Endothelial cell of umbilical vein (primary cell): ENCODE measurements around the gene C17orf75. TPM values are rescaled to one million over a fixed set of nuclear protein-coding genes. Genes with fewer than 3 reads are reported as not detected.
"Not testable (repeated sequence)": the region's sequence is repeated elsewhere in the genome, so short reads cannot be mapped to it uniquely, and the experiment has no call there.

Experiments used
- BruUV-seq: library from RNA; stranded (reverse); fragments of 400-500 nt; replicated peaks from 2 replicates; lab custom pipeline; 2021; lab: Mats Ljungman, UMichigan
- CTCF ChIA-PET: fragments of 300-600, 350-600 bp; sonication (Branson Sonifier 250); formaldehyde crosslinking; loops from one replicate; lab custom pipeline; 2021; ENCODE audit warnings: antibody characterized with exemption, inconsistent platforms; lab: Charles Lee
- POLR2A ChIA-PET: fragments of 300-600, 350-600 bp; sonication (Branson Sonifier 250); formaldehyde crosslinking; loops from one replicate; lab custom pipeline; 2021; ENCODE audit warnings: antibody characterized with exemption, inconsistent platforms; lab: Charles Lee
- DNase-seq: peaks from one replicate; pipeline ENCODE4 v3.0.0-alpha.2; 2011; ENCODE audit warnings: low read depth, low spot score
- FAIRE-seq: peaks from 2 replicates; lab custom pipeline; 2011; peaks lifted over from hg19 to GRCh38; lab: Jason Lieb, UNC
- H2AFZ ChIP-seq: 2 replicates; pipeline ENCODE4 v1.6.0; 2012; ENCODE audit warnings: low read depth, low read length, control low read depth, inconsistent platforms
- H3K27ac ChIP-seq: 2 replicates; pipeline ENCODE4 v1.5.1; 2011; ENCODE audit warnings: low read depth, mild to moderate bottlenecking, control low read depth, low read length, moderate library complexity; ENCODE audit not compliant: insufficient read depth
- H3K27me3 ChIP-seq, 2 experiments: 2 replicates each; pipeline versions ENCODE4 v1.6.0 to v1.6.1; 2011; ENCODE audit warnings: low read length in 2 of 2, mixed read lengths in 1 of 2; ENCODE audit not compliant: control insufficient read depth in 2 of 2, insufficient read depth in 2 of 2
- H3K36me3 ChIP-seq, 2 experiments: 2 replicates in 1 of 2; 3 replicates in 1 of 2; pipeline ENCODE4 v1.5.1; 2011; ENCODE audit warnings: low read length in 2 of 2, mild to moderate bottlenecking in 1 of 2, moderate library complexity in 1 of 2; ENCODE audit not compliant: control insufficient read depth in 2 of 2, insufficient read depth in 2 of 2; ENCODE audit errors: extremely low read depth in 1 of 2
- H3K4me1 ChIP-seq: 3 replicates; pipeline ENCODE4 v1.5.1; 2011; ENCODE audit warnings: mild to moderate bottlenecking, low read length; ENCODE audit not compliant: control insufficient read depth, insufficient read depth; ENCODE audit errors: extremely low read depth
- H3K4me2 ChIP-seq: 2 replicates; pipeline ENCODE4 v1.6.1; 2011; ENCODE audit warnings: low read length, control low read depth, mixed read lengths; ENCODE audit not compliant: insufficient read depth
- H3K4me3 ChIP-seq, 3 experiments: fragments of 200-600 bp in 1 of 3; sonication (generic), shearing (Covaris generic) in 1 of 3; replicated peaks in 1 of 3; 2 replicates each; pipeline ENCODE4 v1.5.1; 2011 to 2016; ENCODE audit warnings: control low read depth in 3 of 3, low read length in 3 of 3, mild to moderate bottlenecking in 2 of 3, inconsistent platforms in 1 of 3, low read depth in 1 of 3, moderate library complexity in 1 of 3; ENCODE audit not compliant: insufficient read depth in 1 of 3
- H3K79me2 ChIP-seq: 2 replicates; pipeline ENCODE4 v1.6.0; 2012; ENCODE audit warnings: low read length, inconsistent platforms; ENCODE audit not compliant: control insufficient read depth, insufficient read depth
- H3K9ac ChIP-seq: replicated peaks from 2 replicates; pipeline ENCODE3; 2011; ENCODE audit warnings: low read length, control low read depth; ENCODE audit not compliant: insufficient read depth; ENCODE audit errors: extremely low read depth
- H3K9me1 ChIP-seq: replicated peaks from 3 replicates; pipeline ENCODE4 v1.6.0; 2011; ENCODE audit warnings: mild to moderate bottlenecking, low read length; ENCODE audit not compliant: control insufficient read depth, insufficient read depth; ENCODE audit errors: extremely low read depth
- H3K9me3 ChIP-seq: replicated peaks from 2 replicates; pipeline ENCODE4 v1.5.1; 2012; ENCODE audit warnings: low read length, inconsistent platforms; ENCODE audit not compliant: control insufficient read depth, insufficient read depth
- H4K20me1 ChIP-seq: replicated peaks from 2 replicates; pipeline ENCODE3; 2011; ENCODE audit warnings: mild to moderate bottlenecking, low read length; ENCODE audit not compliant: control insufficient read depth, insufficient read depth; ENCODE audit errors: extremely low read depth
- EZH2 ChIP-seq: IDR thresholded peaks from 2 replicates; pipeline ENCODE4 v1.6.1; 2012; ENCODE audit warnings: borderline replicate concordance, low read depth, mild to moderate bottlenecking, moderate library complexity, low read length, inconsistent platforms; ENCODE audit not compliant: severe bottlenecking
- FOS ChIP-seq: IDR thresholded peaks from 2 replicates; pipeline ENCODE4 v1.6.1; 2011; ENCODE audit warnings: mild to moderate bottlenecking, low read length, moderate library complexity, borderline replicate concordance; ENCODE audit not compliant: insufficient read depth
- GATA2 ChIP-seq: IDR thresholded peaks from 2 replicates; pipeline ENCODE4 v1.7.0; 2011; ENCODE audit warnings: low read depth, mild to moderate bottlenecking, moderate library complexity, mixed read lengths, low read length; ENCODE audit not compliant: insufficient read length, insufficient read depth
- JUN ChIP-seq: IDR thresholded peaks from 2 replicates; pipeline ENCODE4 v1.6.1; 2011; ENCODE audit warnings: borderline replicate concordance, low read depth; ENCODE audit not compliant: insufficient read length, insufficient read depth
- MYC ChIP-seq: IDR thresholded peaks from one replicate; pipeline ENCODE4 v1.6.1; 2011; ENCODE audit warnings: mild to moderate bottlenecking, low read depth, low read length
- POLR2A ChIP-seq: IDR thresholded peaks from 2 replicates; pipeline ENCODE4 v1.6.1; 2012; ENCODE audit warnings: low read depth, mild to moderate bottlenecking, control low read depth, low read length
- POLR2AphosphoS5 ChIP-seq: IDR thresholded peaks from 2 replicates; pipeline ENCODE4 v1.6.1; 2012; ENCODE audit warnings: low read depth, mild to moderate bottlenecking, control low read depth, low read length, moderate library complexity; ENCODE audit not compliant: insufficient read depth
- dilution Hi-C: fragments of 300-500 bp; cut with MboI; formaldehyde crosslinking; loops from one replicate; pipeline ENCODE4 v1.15.0; 2019; ENCODE audit warnings: low sequenced_read_pairs; ENCODE audit not compliant: extremely low pct_ligation_motif_present
- intact Hi-C: fragments of 100-400 bp; cut with micrococcal nuclease; formaldehyde crosslinking; loops from one replicate; pipeline ENCODE4 v1.10.0; 2022
- polyA plus RNA-seq, 4 experiments: library from polyadenylated mRNA; depleted of rRNA in 3 of 4; stranded (reverse) in 3 of 4; unstranded in 1 of 4; fragments of >200 nt; gene quantifications; 2 replicates each; pipeline versions ENCODE4 v1.2.1 to v1.2.3, GENCODE V29; 2011 to 2012; ENCODE audit warnings: missing spikeins in 1 of 4
- total RNA-seq: library from RNA; stranded (reverse); gene quantifications from 2 replicates; pipeline ENCODE4 v1.2.3, GENCODE V29; 2021
- TF ChIP-seq, protein P1 (sequence below), 2 donors: IDR thresholded peaks; 1 replicate in 1 of 2; 2 replicates in 1 of 2; pipeline ENCODE4 v1.5.1; 2011; ENCODE audit warnings: low read length in 2 of 2, mild to moderate bottlenecking in 2 of 2, moderate library complexity in 2 of 2, control low read depth in 1 of 2, inconsistent platforms in 1 of 2, low read depth in 1 of 2; ENCODE audit not compliant: insufficient read depth in 1 of 2; ENCODE audit errors: extremely low read depth in 1 of 2
- TF ChIP-seq, protein P2 (sequence below): IDR thresholded peaks from 2 replicates; pipeline ENCODE4 v1.6.1; 2011; ENCODE audit not compliant: insufficient read depth, insufficient read length

C17orf75 gene
- total and polyA plus RNA-seq, 2 donors (not counting 3 experiments of a cell fraction or from before 2014, with no cell fraction given), result 8.8 to 21.5 TPM

DNA sequence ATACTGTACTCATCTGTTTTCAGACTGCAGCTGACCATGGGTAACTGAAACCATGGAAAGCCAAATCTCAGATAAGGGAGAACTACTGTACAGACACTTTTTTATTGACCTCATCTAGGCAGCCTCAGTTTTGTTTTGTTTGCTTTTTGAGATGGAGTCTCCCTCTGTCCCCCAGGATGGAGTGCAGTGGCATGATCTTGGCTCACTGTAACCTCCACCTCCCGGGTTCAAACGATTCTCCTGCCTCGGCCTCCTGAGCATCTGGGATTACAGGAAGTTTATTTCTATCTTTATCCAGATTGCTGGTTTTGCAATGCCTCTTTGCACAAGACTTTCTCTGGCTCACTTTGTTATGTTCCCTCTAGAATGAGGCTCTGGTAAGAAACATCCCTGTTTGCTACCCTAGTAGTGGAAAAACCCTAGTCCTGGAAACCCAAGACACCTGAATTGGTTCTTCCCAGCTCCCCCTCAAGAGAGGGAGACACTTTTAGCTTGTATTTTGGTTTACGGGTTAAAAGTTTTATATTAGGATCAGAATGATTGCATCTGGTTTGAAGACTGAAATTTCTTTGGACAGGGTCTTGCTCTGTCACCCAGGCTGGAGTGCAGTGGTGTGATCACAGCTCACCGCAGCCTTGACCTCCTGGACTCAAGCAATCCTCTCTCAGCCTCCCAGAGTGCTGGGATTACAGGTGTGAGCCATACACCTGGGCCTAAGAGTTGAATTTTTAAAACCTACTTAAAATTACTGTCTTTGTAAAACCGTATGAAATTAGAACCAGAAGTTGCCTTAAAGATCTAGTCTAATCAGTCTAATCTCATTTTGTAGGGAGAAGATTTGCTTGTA, 46.9 kb upstream of the C17orf75 start:
- POLR2A ChIA-PET, result no interaction called here

DNA sequence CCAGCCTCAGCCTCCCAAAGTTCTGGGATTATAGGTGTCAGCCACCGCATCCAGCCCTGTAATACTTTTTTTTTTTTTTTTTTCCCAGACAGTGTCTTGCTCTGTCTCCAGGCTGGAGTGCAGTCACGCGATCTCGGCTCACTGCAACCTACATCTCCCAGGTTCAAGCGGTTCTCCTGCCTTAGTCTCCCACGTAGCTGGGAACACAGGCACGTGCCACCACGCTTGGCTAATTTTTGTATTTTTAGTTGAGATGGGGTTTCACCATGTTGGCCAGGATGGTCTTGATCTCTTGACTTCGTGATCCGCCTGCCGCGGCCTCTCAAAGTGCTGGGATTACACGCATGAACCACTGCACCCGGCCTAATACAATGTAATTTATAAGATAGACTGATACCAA, 46.2 kb upstream of the C17orf75 start:
- intact Hi-C loops, BruUV-seq, H3K4me2 ChIP-seq, H3K4me1 ChIP-seq, DNase-seq, CTCF ChIA-PET, H3K9ac ChIP-seq, H4K20me1 ChIP-seq, H3K4me3 ChIP-seq, H3K36me3 ChIP-seq, H2AFZ ChIP-seq, POLR2A ChIA-PET, H3K27me3 ChIP-seq, dilution Hi-C loops, H3K9me1 ChIP-seq, H3K79me2 ChIP-seq, FAIRE-seq, H3K27ac ChIP-seq, H3K9me3 ChIP-seq: not testable (repeated sequence)

More for the DNA sequence above, 46.9 kb upstream of the C17orf75 start:
- Histone ChIP-seq H3K4me3 (no peak overlapping the region), H3K9me1 (no peaks in the 10 kb centered on the region), H3K27me3 (no peaks in the 10 kb centered on the region), H2AFZ (no peak overlapping the region), H3K4me2 (no peak overlapping the region), H3K36me3 (peaks cover 0 to 3% of the 10 kb centered on the region in 2 experiments), H3K79me2 (no peaks in the 10 kb centered on the region), H3K9me3 (no peaks in the 10 kb centered on the region), H3K4me1 (no peaks in the 10 kb centered on the region), H4K20me1 (peaks cover 3% of the 10 kb centered on the region), H3K27ac (no peak overlapping the region), H3K9ac (no peak overlapping the region)
- TF ChIP-seq JUN, result no peak
- no peak for TF ChIP-seq MYC
- TF ChIP-seq POLR2AphosphoS5, result no peak
- TF ChIP-seq GATA2, result no peak
- TF ChIP-seq, protein P1, sequence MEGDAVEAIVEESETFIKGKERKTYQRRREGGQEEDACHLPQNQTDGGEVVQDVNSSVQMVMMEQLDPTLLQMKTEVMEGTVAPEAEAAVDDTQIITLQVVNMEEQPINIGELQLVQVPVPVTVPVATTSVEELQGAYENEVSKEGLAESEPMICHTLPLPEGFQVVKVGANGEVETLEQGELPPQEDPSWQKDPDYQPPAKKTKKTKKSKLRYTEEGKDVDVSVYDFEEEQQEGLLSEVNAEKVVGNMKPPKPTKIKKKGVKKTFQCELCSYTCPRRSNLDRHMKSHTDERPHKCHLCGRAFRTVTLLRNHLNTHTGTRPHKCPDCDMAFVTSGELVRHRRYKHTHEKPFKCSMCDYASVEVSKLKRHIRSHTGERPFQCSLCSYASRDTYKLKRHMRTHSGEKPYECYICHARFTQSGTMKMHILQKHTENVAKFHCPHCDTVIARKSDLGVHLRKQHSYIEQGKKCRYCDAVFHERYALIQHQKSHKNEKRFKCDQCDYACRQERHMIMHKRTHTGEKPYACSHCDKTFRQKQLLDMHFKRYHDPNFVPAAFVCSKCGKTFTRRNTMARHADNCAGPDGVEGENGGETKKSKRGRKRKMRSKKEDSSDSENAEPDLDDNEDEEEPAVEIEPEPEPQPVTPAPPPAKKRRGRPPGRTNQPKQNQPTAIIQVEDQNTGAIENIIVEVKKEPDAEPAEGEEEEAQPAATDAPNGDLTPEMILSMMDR (IDR thresholded peaks at IDR 0.05; ENCODE audit: extremely low read depth in 1 of 2, insufficient read depth in 1 of 2, low read depth in 1 of 2, low read length in 2 of 2), result no peak
- no peak for TF ChIP-seq EZH2
- no peak for TF ChIP-seq POLR2A
- TF ChIP-seq, protein P2, sequence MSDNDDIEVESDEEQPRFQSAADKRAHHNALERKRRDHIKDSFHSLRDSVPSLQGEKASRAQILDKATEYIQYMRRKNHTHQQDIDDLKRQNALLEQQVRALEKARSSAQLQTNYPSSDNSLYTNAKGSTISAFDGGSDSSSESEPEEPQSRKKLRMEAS, result no peak
- TF ChIP-seq FOS, result no peak
- intact Hi-C loops (no loop called here), dilution Hi-C loops (no loop called here)
- DNase-seq (no peak), FAIRE-seq (no peak)
- CTCF ChIA-PET, result no interaction called here
- BruUV-seq, result no TSS peak
